GM19328 (cell line): Measurements from ENCODE around the gene PDLIM7.

Experiments
- ATAC-seq: cut with Tn5 transposase; IDR thresholded peaks from one replicate; pipeline ENCODE4 v1.9.1; 2021; ENCODE audit warnings: mild to moderate bottlenecking, moderate library complexity; ENCODE audit not compliant: unreplicated experiment

The PDLIM7 gene

GRCh38 chr5:177458912-177459350, 38.5 kb downstream of the PDLIM7 start:
- no peak for ATAC-seq

GRCh38 chr5:177457852-177458681, 39.3 kb downstream of the PDLIM7 start:
- no peak for ATAC-seq

- ATAC-seq = peak; percentile 39
Measured at GRCh38 chr5:177456976-177457851, 40.2 kb downstream of the PDLIM7 start.

GRCh38 chr5:177456591-177456964, 40.8 kb downstream of the PDLIM7 start:
- ATAC-seq = no peak

- peak; percentile 11 for ATAC-seq
Measured at GRCh38 chr5:177455661-177456590, 41.5 kb downstream of the PDLIM7 start.

- ATAC-seq = peak; percentile 42
Measured at GRCh38 chr5:177455036-177455660, 42.3 kb downstream of the PDLIM7 start.

- ATAC-seq = peak; percentile 46
Measured at GRCh38 chr5:177454397-177455035, 42.9 kb downstream of the PDLIM7 start.

- no peak for ATAC-seq
Measured at GRCh38 chr5:177453852-177454396, 43.5 kb downstream of the PDLIM7 start.

GRCh38 chr5:177452688-177453638, 44.4 kb downstream of the PDLIM7 start:
- no peak for ATAC-seq

- no peak for ATAC-seq
Measured at GRCh38 chr5:177450667-177451424, 46.6 kb downstream of the PDLIM7 start.

- no peak for ATAC-seq
Measured at GRCh38 chr5:177449140-177450061, 48.0 kb downstream of the PDLIM7 start.

- no peak for ATAC-seq
Measured at GRCh38 chr5:177448244-177448950, 49.0 kb downstream of the PDLIM7 start.

- no peak for ATAC-seq
Measured at GRCh38 chr5:177447611-177448243, 49.7 kb downstream of the PDLIM7 start.

- peak; percentile 39 for ATAC-seq
Measured at GRCh38 chr5:177447066-177447610, 50.3 kb downstream of the PDLIM7 start.
